Panc1 (cell line): ENCODE data around the gene IGSF3.
"Not testable (repeated sequence)": the region's sequence is repeated elsewhere in the genome, so short reads cannot be mapped to it uniquely, and the experiment has no call there.

Experiments used
- POLR2AphosphoS5 ChIP-seq: IDR thresholded peaks from 2 replicates; pipeline ENCODE4 v1.6.1; 2012; ENCODE audit warnings: mild to moderate bottlenecking, low read depth, low read length, moderate library complexity
- TCF7L2 ChIP-seq: IDR thresholded peaks from 2 replicates; pipeline ENCODE4 v1.6.1; 2011; ENCODE audit warnings: mild to moderate bottlenecking, low read depth, low read length, inconsistent platforms
- TF ChIP-seq, protein P1 (sequence below), 2 experiments: IDR thresholded peaks; 2 replicates each; pipeline ENCODE4 v1.6.1; 2011 to 2012; ENCODE audit warnings: low read depth in 2 of 2, control low read depth in 1 of 2, low read length in 1 of 2, mild to moderate bottlenecking in 1 of 2, moderate library complexity in 1 of 2; ENCODE audit not compliant: insufficient read depth in 1 of 2
- TF ChIP-seq, protein P2 (sequence below): fragments of 450-650 bp; IDR thresholded peaks from 2 replicates; pipeline ENCODE4 v1.5.1; 2017; ENCODE audit warnings: mild to moderate bottlenecking

DNA sequence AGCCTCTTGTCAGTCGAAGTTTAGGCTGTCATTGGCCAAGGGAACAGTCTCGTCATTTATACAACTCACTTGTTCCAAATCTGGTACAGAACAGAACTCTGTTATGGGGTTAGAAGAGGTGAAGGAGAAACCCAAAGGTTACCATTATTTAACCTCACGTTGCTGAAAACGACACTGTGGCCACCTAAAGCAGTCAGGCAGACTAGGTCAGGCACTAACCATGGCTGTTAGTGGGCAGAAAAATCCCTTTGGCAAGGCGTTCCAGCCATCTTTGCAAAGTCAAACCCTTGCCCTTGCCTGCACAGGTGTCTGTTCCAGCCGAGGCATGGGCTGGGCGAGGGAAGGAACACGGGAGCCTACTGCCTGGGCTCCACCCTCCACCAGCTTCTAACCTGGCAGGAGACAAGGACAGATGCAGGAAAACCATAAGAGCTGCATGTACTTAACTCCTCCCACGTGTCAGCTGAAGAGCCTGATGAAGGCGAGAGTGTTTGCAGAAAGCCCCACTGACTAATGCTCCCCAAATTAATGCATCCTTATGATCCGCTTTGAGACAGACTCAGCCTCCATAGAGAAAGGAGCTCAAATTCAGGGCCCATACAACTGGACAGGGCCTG lies 69.0 kb downstream of the IGSF3 start:
- TF ChIP-seq, protein P1, sequence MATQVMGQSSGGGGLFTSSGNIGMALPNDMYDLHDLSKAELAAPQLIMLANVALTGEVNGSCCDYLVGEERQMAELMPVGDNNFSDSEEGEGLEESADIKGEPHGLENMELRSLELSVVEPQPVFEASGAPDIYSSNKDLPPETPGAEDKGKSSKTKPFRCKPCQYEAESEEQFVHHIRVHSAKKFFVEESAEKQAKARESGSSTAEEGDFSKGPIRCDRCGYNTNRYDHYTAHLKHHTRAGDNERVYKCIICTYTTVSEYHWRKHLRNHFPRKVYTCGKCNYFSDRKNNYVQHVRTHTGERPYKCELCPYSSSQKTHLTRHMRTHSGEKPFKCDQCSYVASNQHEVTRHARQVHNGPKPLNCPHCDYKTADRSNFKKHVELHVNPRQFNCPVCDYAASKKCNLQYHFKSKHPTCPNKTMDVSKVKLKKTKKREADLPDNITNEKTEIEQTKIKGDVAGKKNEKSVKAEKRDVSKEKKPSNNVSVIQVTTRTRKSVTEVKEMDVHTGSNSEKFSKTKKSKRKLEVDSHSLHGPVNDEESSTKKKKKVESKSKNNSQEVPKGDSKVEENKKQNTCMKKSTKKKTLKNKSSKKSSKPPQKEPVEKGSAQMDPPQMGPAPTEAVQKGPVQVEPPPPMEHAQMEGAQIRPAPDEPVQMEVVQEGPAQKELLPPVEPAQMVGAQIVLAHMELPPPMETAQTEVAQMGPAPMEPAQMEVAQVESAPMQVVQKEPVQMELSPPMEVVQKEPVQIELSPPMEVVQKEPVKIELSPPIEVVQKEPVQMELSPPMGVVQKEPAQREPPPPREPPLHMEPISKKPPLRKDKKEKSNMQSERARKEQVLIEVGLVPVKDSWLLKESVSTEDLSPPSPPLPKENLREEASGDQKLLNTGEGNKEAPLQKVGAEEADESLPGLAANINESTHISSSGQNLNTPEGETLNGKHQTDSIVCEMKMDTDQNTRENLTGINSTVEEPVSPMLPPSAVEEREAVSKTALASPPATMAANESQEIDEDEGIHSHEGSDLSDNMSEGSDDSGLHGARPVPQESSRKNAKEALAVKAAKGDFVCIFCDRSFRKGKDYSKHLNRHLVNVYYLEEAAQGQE (IDR thresholded peaks at IDR 0.05; ENCODE audit: insufficient read depth in 1 of 2, low read depth in 2 of 2, low read length in 1 of 2), result not testable (repeated sequence)
- TF ChIP-seq TCF7L2, POLR2AphosphoS5: not testable (repeated sequence)
- TF ChIP-seq, protein P2, sequence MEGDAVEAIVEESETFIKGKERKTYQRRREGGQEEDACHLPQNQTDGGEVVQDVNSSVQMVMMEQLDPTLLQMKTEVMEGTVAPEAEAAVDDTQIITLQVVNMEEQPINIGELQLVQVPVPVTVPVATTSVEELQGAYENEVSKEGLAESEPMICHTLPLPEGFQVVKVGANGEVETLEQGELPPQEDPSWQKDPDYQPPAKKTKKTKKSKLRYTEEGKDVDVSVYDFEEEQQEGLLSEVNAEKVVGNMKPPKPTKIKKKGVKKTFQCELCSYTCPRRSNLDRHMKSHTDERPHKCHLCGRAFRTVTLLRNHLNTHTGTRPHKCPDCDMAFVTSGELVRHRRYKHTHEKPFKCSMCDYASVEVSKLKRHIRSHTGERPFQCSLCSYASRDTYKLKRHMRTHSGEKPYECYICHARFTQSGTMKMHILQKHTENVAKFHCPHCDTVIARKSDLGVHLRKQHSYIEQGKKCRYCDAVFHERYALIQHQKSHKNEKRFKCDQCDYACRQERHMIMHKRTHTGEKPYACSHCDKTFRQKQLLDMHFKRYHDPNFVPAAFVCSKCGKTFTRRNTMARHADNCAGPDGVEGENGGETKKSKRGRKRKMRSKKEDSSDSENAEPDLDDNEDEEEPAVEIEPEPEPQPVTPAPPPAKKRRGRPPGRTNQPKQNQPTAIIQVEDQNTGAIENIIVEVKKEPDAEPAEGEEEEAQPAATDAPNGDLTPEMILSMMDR, result not testable (repeated sequence)
